GM18508 (cell line): ENCODE data around the gene ALX3.

Source experiments
- ATAC-seq: cut with Tn5 transposase; IDR thresholded peaks from one replicate; pipeline ENCODE4 v1.9.1; 2021; ENCODE audit warnings: moderate number of reproducible peaks; ENCODE audit not compliant: insufficient read depth, unreplicated experiment

Gene ALX3

DNA sequence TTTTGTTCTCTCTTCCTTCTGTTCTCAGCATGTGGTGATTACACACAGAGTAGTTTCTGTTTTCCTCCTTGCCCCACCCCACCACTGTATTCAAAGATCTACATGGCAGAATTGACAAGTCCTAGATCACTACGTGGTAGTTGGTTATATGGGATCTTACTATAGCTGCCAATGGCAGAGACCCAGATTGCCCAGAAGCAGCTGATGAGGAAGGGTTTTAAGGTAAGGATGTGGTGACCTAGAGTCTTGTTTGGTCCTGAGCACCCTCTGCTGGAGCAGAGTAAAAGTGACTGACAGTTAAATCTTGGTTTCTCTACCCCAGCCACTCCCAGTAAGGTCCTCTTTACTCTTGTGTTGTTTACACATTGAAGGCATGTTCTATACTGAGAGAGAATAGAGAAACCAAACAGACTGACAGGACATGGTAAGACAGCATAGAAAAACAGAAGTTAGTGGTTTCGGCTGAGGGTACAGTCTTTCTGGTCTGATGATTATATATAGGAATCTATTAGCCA lies 58.9 kb downstream of the ALX3 start:
- ATAC-seq = peak; percentile 92
